ENCODE measurements around the gene STPG1. TPM values are rescaled to one million over a fixed set of nuclear protein-coding genes. Genes with fewer than 3 reads are reported as not detected.

Gene STPG1
- total RNA-seq, 2 donors from 2014 or later, result 2.0 to 3.6 TPM

- Histone ChIP-seq H3K4me1 (peaks cover 0 to 10% of the 10 kb centered on the region in 2 donors), H3K36me3 (no peaks in the 10 kb centered on the region), H3K27me3 (no peaks in the 10 kb centered on the region), H3K27ac (no peak overlapping the region), H3K9me3 (no peaks in the 10 kb centered on the region), H3K4me3 (no peak overlapping the region)
- DNase-seq (ENCODE audit: low spot score), result no peak
- TF ChIP-seq CTCF (IDR thresholded peaks at IDR 0.05), result no peak
Measured at GRCh38 chr1:24355466-24355865, 58.1 kb downstream of the STPG1 start.

- Histone ChIP-seq H3K4me3 (no peak overlapping the region), H3K9me3 (no peaks in the 10 kb centered on the region), H3K4me1 (peaks cover 0 to 10% of the 10 kb centered on the region in 2 donors), H3K27me3 (no peaks in the 10 kb centered on the region), H3K27ac (no peak overlapping the region), H3K36me3 (no peaks in the 10 kb centered on the region)
- no peak for TF ChIP-seq CTCF (IDR thresholded peaks at IDR 0.05)
- no peak for DNase-seq (ENCODE audit: low spot score)
Measured at GRCh38 chr1:24353292-24353891, 60.2 kb downstream of the STPG1 start.

- no peak for TF ChIP-seq CTCF (IDR thresholded peaks at IDR 0.05)
- H3K9me3 ChIP-seq, result no peaks in the 10 kb centered on the region
- no peak for DNase-seq (ENCODE audit: low spot score)
Measured at GRCh38 chr1:24351918-24352627, 61.5 kb downstream of the STPG1 start.

GRCh38 chr1:24351247-24351646 lies 62.3 kb downstream of the STPG1 start:
- H3K27ac ChIP-seq, result no peak overlapping the region
- peaks cover 0 to 10% of the 10 kb centered on the region in 2 donors for H3K4me1 ChIP-seq
- no peaks in the 10 kb centered on the region for H3K27me3 ChIP-seq
- no peak for TF ChIP-seq CTCF (IDR thresholded peaks at IDR 0.05)
- no peaks in the 10 kb centered on the region for H3K9me3 ChIP-seq
- no peaks in the 10 kb centered on the region for H3K36me3 ChIP-seq
- DNase-seq (ENCODE audit: low spot score), result no peak
- no peak overlapping the region for H3K4me3 ChIP-seq

More at GRCh38 chr1:24351918-24352627, 61.5 kb downstream of the STPG1 start:
- Histone ChIP-seq H3K36me3 (no peaks in the 10 kb centered on the region), H3K27ac (no peak overlapping the region), H3K4me1 (peaks cover 0 to 10% of the 10 kb centered on the region in 2 donors), H3K27me3 (no peaks in the 10 kb centered on the region), H3K4me3 (no peak overlapping the region)

GRCh38 chr1:24349891-24350290 lies 63.7 kb downstream of the STPG1 start:
- DNase-seq (ENCODE audit: low spot score), result no peak
- H3K27me3 ChIP-seq, result no peaks in the 10 kb centered on the region
- no peak overlapping the region for H3K4me3 ChIP-seq
- no peaks in the 10 kb centered on the region for H3K9me3 ChIP-seq
- TF ChIP-seq CTCF (IDR thresholded peaks at IDR 0.05), result no peak
- peaks cover 0 to 10% of the 10 kb centered on the region in 2 donors for H3K4me1 ChIP-seq
- H3K36me3 ChIP-seq, result no peaks in the 10 kb centered on the region
- no peak overlapping the region for H3K27ac ChIP-seq

All from right atrium auricular region (tissue), 2 donors.